CD4-positive, alpha-beta T cell (primary cell): Measurements from ENCODE around the gene FDCSP. TPM values are rescaled to one million over a fixed set of nuclear protein-coding genes. Genes with fewer than 3 reads are reported as not detected.

Source experiments
- ATAC-seq: fragments of 200-7000 bp; cut with Tn5 transposase; one replicate; pipeline ENCODE4 v1.10.0; 2022; ENCODE audit warnings: mild to moderate bottlenecking; ENCODE audit not compliant: poor library complexity
- CTCF ChIA-PET: fragments of 350-600 bp; sonication (Branson Sonifier 250); formaldehyde crosslinking; loops from one replicate; lab custom pipeline; 2021; ENCODE audit warnings: antibody characterized with exemption, inconsistent platforms; lab: Charles Lee
- POLR2A ChIA-PET: fragments of 350-600 bp; sonication (Branson Sonifier 250); formaldehyde crosslinking; loops from one replicate; lab custom pipeline; 2021; ENCODE audit warnings: antibody characterized with exemption, inconsistent platforms; lab: Charles Lee
- DNase-seq, 14 experiments: peaks; one replicate each; pipeline ENCODE4 v3.0.0-alpha.2; 2013 to 2020; ENCODE audit warnings: mixed read lengths in 2 of 14
- H3K27ac ChIP-seq, 2 donors: one replicate each; pipeline versions ENCODE4 v1.5.1 to v1.7.0; 2013; ENCODE audit warnings: low read length in 2 of 2, low read depth in 1 of 2, mild to moderate bottlenecking in 1 of 2
- H3K27me3 ChIP-seq, 2 experiments: 1 replicate in 1 of 2; 2 replicates in 1 of 2; pipeline versions ENCODE4 v1.6.1 to v1.7.0; 2013; ENCODE audit warnings: low read length in 2 of 2, control low read depth in 1 of 2, mild to moderate bottlenecking in 1 of 2, moderate library complexity in 1 of 2; ENCODE audit not compliant: insufficient read depth in 2 of 2, control insufficient read depth in 1 of 2
- H3K36me3 ChIP-seq: one replicate; pipeline ENCODE4 v1.6.1; 2013; ENCODE audit warnings: low read length, control low read depth; ENCODE audit not compliant: insufficient read depth
- H3K4me1 ChIP-seq: one replicate; pipeline ENCODE4 v1.6.1; 2013; ENCODE audit warnings: low read length, control low read depth; ENCODE audit not compliant: insufficient read depth
- H3K4me3 ChIP-seq: one replicate; pipeline ENCODE4 v1.5.1; 2013; ENCODE audit warnings: mild to moderate bottlenecking, low read length, moderate library complexity
- H3K9me3 ChIP-seq, 2 experiments: 1 replicate in 1 of 2; 2 replicates in 1 of 2; pipeline versions ENCODE4 v1.6.1 to v1.7.0; 2013; ENCODE audit warnings: low read length in 2 of 2, mild to moderate bottlenecking in 2 of 2, control low read depth in 1 of 2, moderate library complexity in 1 of 2; ENCODE audit not compliant: control insufficient read depth in 1 of 2, insufficient read depth in 1 of 2
- H3K27ac Mint-ChIP-seq: one replicate; pipeline ENCODE4 v1.8.0; 2020; ENCODE audit warnings: mixed read lengths
- H3K27me3 Mint-ChIP-seq: one replicate; pipeline ENCODE4 v1.8.0; 2021; ENCODE audit warnings: mixed read lengths
- H3K36me3 Mint-ChIP-seq: one replicate; pipeline ENCODE4 v1.8.0; 2021; ENCODE audit warnings: low read depth, mixed read lengths
- H3K4me1 Mint-ChIP-seq: one replicate; pipeline ENCODE4 v1.8.0; 2021; ENCODE audit warnings: low read depth, mixed read lengths
- H3K4me3 Mint-ChIP-seq: one replicate; pipeline ENCODE4 v1.8.0; 2020; ENCODE audit warnings: mild to moderate bottlenecking, mixed read lengths
- H3K9me3 Mint-ChIP-seq: one replicate; pipeline ENCODE4 v1.8.0; 2020; ENCODE audit warnings: mixed read lengths
- CTCF ChIP-seq: fragments of 200-600 bp; IDR thresholded peaks from one replicate; pipeline ENCODE4 v1.8.0; 2022; ENCODE audit warnings: antibody characterized with exemption, mild to moderate bottlenecking
- intact Hi-C, 2 experiments: fragments of 100-400 bp; cut with DNase I in 1 of 2; cut with micrococcal nuclease in 1 of 2; formaldehyde crosslinking; loops; one replicate each; pipeline versions ENCODE4 v1.15.1 to v1.9.0; 2023 to 2025; cut with DNase I, micrococcal nuclease
- total RNA-seq, 174 experiments: library from RNA in 2 of 174; stranded (reverse) in 2 of 174; gene quantifications; one replicate each; pipeline ENCODE4 v1.2.3 and lab custom pipeline; 2021 to 2026

FDCSP gene
- total RNA-seq, 2 experiments from 2014 or later, result not detected

GRCh38 chr4:70243091-70243490, 17.2 kb downstream of the FDCSP start:
- no peak for ATAC-seq
- POLR2A ChIA-PET, result no interaction called here

GRCh38 chr4:70251250-70251944, 25.5 kb downstream of the FDCSP start:
- TF ChIP-seq CTCF, result no peak

More at GRCh38 chr4:70243091-70243490, 17.2 kb downstream of the FDCSP start:
- Mint-ChIP-seq H3K36me3 (no peaks in the 10 kb centered on the region), H3K4me3 (no peak overlapping the region), H3K9me3 (peaks cover 3% of the 10 kb centered on the region), H3K27ac (no peak overlapping the region), H3K4me1 (no peaks in the 10 kb centered on the region), H3K27me3 (no peaks in the 10 kb centered on the region)
- DNase-seq, result no peak
- Histone ChIP-seq H3K4me1 (no peaks in the 10 kb centered on the region), H3K36me3 (no peaks in the 10 kb centered on the region), H3K9me3 (no peaks in the 10 kb centered on the region), H3K27ac (no peak overlapping the region), H3K27me3 (no peaks in the 10 kb centered on the region), H3K4me3 (no peak overlapping the region)
- no peak for TF ChIP-seq CTCF
- CTCF ChIA-PET, result no interaction called here
- intact Hi-C loops, result no loop called here

GRCh38 chr4:70251945-70252277, 26.0 kb downstream of the FDCSP start:
- CTCF ChIA-PET, result no interaction called here
- no peak for DNase-seq
- ATAC-seq, result no peak
- Histone ChIP-seq H3K4me3 (no peak overlapping the region), H3K4me1 (no peaks in the 10 kb centered on the region), H3K27ac (no peak overlapping the region), H3K9me3 (no peaks in the 10 kb centered on the region), H3K36me3 (no peaks in the 10 kb centered on the region), H3K27me3 (no peaks in the 10 kb centered on the region)
- Mint-ChIP-seq H3K4me3 (no peak overlapping the region), H3K27me3 (no peaks in the 10 kb centered on the region), H3K27ac (no peak overlapping the region), H3K4me1 (no peaks in the 10 kb centered on the region), H3K36me3 (no peaks in the 10 kb centered on the region), H3K9me3 (no peaks in the 10 kb centered on the region)
- POLR2A ChIA-PET, result no interaction called here
- intact Hi-C loops, result no loop called here
- no peak for TF ChIP-seq CTCF

More at GRCh38 chr4:70251250-70251944, 25.5 kb downstream of the FDCSP start:
- ChIA-PET POLR2A (no interaction called here), CTCF (no interaction called here)
- intact Hi-C loops, result no loop called here
- Histone ChIP-seq H3K36me3 (no peaks in the 10 kb centered on the region), H3K4me3 (no peak overlapping the region), H3K4me1 (no peaks in the 10 kb centered on the region), H3K9me3 (no peaks in the 10 kb centered on the region), H3K27me3 (no peaks in the 10 kb centered on the region), H3K27ac (no peak overlapping the region)
- Mint-ChIP-seq H3K4me1 (no peaks in the 10 kb centered on the region), H3K36me3 (no peaks in the 10 kb centered on the region), H3K27ac (no peak overlapping the region), H3K4me3 (no peak overlapping the region), H3K9me3 (no peaks in the 10 kb centered on the region), H3K27me3 (no peaks in the 10 kb centered on the region)
- DNase-seq, result no peak
- ATAC-seq, result no peak
